ENCODE measurements around the gene MAST3. TPM values are rescaled to one million over a fixed set of nuclear protein-coding genes. Genes with fewer than 3 reads are reported as not detected.

MAST3 gene
- total RNA-seq, 1 donor from 2014 or later = 9.6 TPM

DNA sequence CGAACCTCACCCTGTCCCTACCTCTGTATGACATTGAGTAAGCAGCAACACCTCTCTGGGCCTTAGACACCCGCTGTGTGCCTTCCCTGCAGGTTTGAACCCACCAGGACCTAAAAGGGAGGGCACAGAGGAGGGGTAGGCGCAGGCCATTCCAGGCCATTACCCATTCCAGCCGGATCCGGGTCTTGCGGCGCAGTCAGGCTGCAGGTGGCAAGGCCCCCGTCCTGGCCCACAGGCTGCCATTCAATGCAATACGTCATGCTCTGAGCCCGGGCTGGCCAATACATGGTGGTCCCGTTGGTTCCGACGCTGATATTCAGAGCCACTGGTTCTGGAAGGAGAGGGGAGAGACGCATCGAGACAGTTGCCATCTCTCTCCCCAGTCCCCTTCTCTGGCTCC, 28.2 kb upstream of the MAST3 start:
- H3K27me3 ChIP-seq = no peaks in the 10 kb centered on the region
- TF ChIP-seq, protein P1, sequence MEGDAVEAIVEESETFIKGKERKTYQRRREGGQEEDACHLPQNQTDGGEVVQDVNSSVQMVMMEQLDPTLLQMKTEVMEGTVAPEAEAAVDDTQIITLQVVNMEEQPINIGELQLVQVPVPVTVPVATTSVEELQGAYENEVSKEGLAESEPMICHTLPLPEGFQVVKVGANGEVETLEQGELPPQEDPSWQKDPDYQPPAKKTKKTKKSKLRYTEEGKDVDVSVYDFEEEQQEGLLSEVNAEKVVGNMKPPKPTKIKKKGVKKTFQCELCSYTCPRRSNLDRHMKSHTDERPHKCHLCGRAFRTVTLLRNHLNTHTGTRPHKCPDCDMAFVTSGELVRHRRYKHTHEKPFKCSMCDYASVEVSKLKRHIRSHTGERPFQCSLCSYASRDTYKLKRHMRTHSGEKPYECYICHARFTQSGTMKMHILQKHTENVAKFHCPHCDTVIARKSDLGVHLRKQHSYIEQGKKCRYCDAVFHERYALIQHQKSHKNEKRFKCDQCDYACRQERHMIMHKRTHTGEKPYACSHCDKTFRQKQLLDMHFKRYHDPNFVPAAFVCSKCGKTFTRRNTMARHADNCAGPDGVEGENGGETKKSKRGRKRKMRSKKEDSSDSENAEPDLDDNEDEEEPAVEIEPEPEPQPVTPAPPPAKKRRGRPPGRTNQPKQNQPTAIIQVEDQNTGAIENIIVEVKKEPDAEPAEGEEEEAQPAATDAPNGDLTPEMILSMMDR (IDR thresholded peaks at IDR 0.05) = no peak
- TF ChIP-seq POLR2A (IDR thresholded peaks at IDR 0.05) (no peak), POLR2AphosphoS5 (IDR thresholded peaks at IDR 0.05; ENCODE audit: insufficient read depth in 1 of 2, low read depth in 1 of 2) (no peak)
- H3K36me3 ChIP-seq = no peaks in the 10 kb centered on the region
- intact Hi-C loops (cut with DNase I) = no loop called here
- no peaks in the 10 kb centered on the region for H3K4me1 ChIP-seq
- no peak for DNase-seq (ENCODE audit: extremely low spot score in 2 of 2)
- H3K27ac ChIP-seq = no peak overlapping the region
- no peak overlapping the region for H3K4me3 ChIP-seq
- H3K9me3 ChIP-seq = no peaks in the 10 kb centered on the region

DNA sequence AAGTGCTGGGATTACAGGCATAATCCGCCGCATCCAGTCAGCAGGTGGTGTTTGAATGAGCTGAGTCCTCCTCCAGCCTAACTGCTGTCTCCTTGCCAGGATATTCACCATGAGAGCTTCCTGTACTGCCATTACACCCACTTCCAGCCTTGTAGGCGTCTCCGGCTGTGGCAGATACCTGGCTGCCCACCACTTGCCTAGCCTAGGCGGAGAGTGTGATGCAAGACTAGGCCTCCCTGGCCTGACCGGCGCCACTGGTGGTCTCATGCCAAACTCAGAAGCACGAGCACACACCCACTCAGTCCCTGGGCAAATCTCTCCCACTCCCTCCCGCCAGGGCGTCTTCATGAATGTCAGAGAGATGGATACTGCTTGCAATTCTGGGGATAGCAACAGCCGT, 27.4 kb upstream of the MAST3 start:
- H3K27ac ChIP-seq = no peak overlapping the region
- no peaks in the 10 kb centered on the region for H3K36me3 ChIP-seq
- intact Hi-C loops (cut with DNase I) = no loop called here
- TF ChIP-seq, protein P1 (IDR thresholded peaks at IDR 0.05) = no peak
- no peak for TF ChIP-seq POLR2AphosphoS5 (IDR thresholded peaks at IDR 0.05; ENCODE audit: insufficient read depth in 1 of 2, low read depth in 1 of 2)
- TF ChIP-seq POLR2A (IDR thresholded peaks at IDR 0.05) = no peak
- no peaks in the 10 kb centered on the region for H3K9me3 ChIP-seq
- no peak for DNase-seq (ENCODE audit: extremely low spot score in 2 of 2)
- no peaks in the 10 kb centered on the region for H3K4me1 ChIP-seq
- no peaks in the 10 kb centered on the region for H3K27me3 ChIP-seq
- no peak overlapping the region for H3K4me3 ChIP-seq

DNA sequence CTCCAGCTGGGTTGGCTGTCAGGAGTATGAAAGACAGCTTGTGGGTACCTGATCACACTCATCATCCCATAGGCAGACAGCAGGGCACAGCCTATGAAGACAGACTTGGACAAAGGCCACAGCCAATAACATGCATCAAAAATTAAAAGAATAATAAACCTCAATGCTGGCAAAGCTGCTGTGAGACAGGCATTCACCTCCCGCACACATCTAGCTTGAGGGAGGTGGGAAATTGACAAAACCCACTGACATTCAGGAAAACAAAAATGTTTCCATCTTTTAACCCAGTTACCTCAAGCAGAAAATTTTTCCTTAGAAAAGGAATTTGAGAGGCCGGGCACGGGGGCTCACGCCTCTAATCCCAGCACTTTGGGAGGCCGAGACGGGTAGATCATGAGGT, 25.2 kb upstream of the MAST3 start:
- intact Hi-C loops (cut with DNase I) = no loop called here

DNA sequence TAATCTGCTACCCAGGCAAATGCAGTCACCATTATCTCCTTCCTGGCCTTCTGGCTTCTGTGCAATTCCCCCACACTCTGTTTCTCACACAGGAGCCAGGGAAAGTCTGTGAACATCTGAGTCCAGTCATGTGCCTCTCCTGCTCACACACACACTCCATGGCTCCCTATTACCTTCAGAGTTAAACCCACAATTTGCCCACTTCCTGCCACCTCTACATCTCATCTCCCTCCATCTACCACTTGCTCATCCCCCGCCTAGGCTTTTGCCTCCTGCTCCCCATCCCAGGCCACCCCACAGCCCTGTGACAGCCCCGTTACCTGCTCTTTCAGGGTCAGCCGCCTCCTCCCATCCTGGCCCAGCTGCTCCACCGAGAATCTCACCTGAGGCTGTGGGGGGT, 24.4 kb upstream of the MAST3 start:
- no peaks in the 10 kb centered on the region for H3K36me3 ChIP-seq
- intact Hi-C loops (cut with DNase I) = no loop called here
- no peaks in the 10 kb centered on the region for H3K27me3 ChIP-seq
- no peak overlapping the region for H3K27ac ChIP-seq
- H3K4me3 ChIP-seq = no peak overlapping the region
- H3K4me1 ChIP-seq = no peaks in the 10 kb centered on the region
- TF ChIP-seq, protein P1 (IDR thresholded peaks at IDR 0.05) = no peak
- TF ChIP-seq POLR2A (IDR thresholded peaks at IDR 0.05) (no peak), POLR2AphosphoS5 (IDR thresholded peaks at IDR 0.05; ENCODE audit: insufficient read depth in 1 of 2, low read depth in 1 of 2) (no peak)
- no peak for DNase-seq (ENCODE audit: extremely low spot score in 2 of 2)
- no peaks in the 10 kb centered on the region for H3K9me3 ChIP-seq

More for the DNA sequence above, 25.2 kb upstream of the MAST3 start:
- no peaks in the 10 kb centered on the region for H3K9me3 ChIP-seq
- no peak overlapping the region for H3K27ac ChIP-seq
- no peaks in the 10 kb centered on the region for H3K27me3 ChIP-seq
- TF ChIP-seq POLR2A (IDR thresholded peaks at IDR 0.05) (no peak), POLR2AphosphoS5 (IDR thresholded peaks at IDR 0.05; ENCODE audit: insufficient read depth in 1 of 2, low read depth in 1 of 2) (no peak)
- TF ChIP-seq, protein P1 (IDR thresholded peaks at IDR 0.05) = no peak
- no peak overlapping the region for H3K4me3 ChIP-seq
- DNase-seq (ENCODE audit: extremely low spot score in 2 of 2) = no peak
- no peaks in the 10 kb centered on the region for H3K36me3 ChIP-seq
- no peaks in the 10 kb centered on the region for H3K4me1 ChIP-seq

DNA sequence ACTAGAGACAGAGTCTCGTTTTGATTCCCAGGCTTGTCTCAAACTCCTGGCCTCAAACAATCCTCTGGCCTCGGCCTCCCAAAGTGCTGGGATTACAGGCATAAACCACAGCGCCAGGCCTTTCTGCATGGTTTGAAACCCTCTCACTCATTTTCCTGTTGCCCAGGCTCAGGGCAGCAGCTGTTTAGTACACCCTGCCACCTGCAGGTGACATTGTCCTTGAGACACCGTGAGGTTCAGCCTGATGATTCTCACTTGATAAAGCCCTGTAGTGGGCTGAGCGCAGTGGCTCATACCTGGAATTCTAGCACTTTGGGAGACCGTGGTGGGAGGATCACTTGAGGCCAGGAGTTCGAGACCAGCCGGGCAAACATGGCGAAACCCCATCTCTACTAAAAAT, 23.4 kb upstream of the MAST3 start:
- no peaks in the 10 kb centered on the region for H3K36me3 ChIP-seq
- no peak overlapping the region for H3K4me3 ChIP-seq
- H3K27ac ChIP-seq = no peak overlapping the region
- intact Hi-C loops (cut with DNase I) = no loop called here
- TF ChIP-seq POLR2AphosphoS5 (IDR thresholded peaks at IDR 0.05; ENCODE audit: insufficient read depth in 1 of 2, low read depth in 1 of 2) = no peak
- TF ChIP-seq, protein P1 (IDR thresholded peaks at IDR 0.05) = no peak
- no peak for TF ChIP-seq POLR2A (IDR thresholded peaks at IDR 0.05)
- DNase-seq (ENCODE audit: extremely low spot score in 2 of 2) = no peak
- H3K4me1 ChIP-seq = no peaks in the 10 kb centered on the region
- H3K9me3 ChIP-seq = no peaks in the 10 kb centered on the region
- no peaks in the 10 kb centered on the region for H3K27me3 ChIP-seq

All from vagina (tissue), 2 donors.